NK-92 (cell line): ENCODE measurements around the gene CLCNKB.
"Not testable (repeated sequence)": the region's sequence is repeated elsewhere in the genome, so short reads cannot be mapped to it uniquely, and the experiment has no call there.

Experiments used
- DNase-seq: peaks from one replicate; lab custom pipeline; 2025; ENCODE audit not compliant: unreplicated experiment; lab: John Stamatoyannopoulos, UW

Gene CLCNKB

DNA sequence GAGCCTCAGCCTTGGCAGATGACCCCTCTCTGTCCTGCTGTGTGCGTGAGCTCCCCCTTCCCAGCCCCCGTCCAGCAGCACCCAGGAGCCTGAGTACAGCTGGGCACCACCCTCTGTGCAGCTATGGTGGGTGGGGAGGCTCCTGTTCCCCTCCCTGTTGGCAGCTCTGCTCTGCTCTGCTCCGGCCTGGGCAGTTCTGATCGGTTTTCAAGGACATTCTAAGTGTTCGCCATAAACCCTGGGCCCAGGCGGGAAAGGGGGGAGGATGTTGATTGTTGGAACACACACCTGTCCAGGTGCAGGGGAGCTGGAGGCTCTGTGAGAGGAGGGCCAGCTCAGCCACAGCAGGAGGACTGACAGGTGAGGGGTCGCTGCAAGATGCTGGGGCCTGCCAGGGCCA is at the start of gene CLCNKB:
Gene CLCNKB, plus strand, starts transcription at position 262 of the 400 bp plus-strand sequence. CDS start 711 bp downstream, outside the sequence.
- DNase-seq, result no peak

- DNase-seq, result no peak
Observed at GRCh38 chr1:15994081-15994480, 49.5 kb upstream of the CLCNKB start.

GRCh38 chr1:15994590-15995351 is 48.8 kb upstream of the CLCNKB start:
- DNase-seq, result no peak

DNA sequence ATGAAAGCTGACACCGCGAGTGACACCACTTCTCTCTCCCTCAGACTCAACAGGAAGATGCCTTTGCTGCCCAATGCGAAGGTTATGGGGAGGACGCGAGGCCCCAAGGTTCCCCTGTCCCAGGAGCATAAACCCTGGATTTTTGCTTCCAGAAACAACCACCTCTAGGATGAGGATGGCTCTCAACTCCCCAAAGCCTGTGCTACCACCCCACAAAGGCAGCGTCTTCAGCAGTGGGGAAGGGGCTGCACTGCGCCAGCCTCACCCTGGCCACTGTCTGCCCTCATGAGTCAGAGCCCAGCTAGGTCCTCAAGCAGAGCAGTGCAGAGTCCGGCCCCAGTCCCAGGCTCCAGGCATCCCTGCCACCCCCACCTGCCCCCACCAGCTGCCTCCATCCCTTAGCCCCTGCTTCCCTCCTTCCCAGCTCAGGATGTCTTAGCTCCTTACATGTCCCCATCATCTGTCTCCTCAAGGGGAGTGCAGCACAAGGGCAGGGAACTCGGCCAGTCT is 46.5 kb upstream of the CLCNKB start:
- no peak for DNase-seq

GRCh38 chr1:15997637-15998280 is 45.8 kb upstream of the CLCNKB start:
- no peak for DNase-seq

GRCh38 chr1:15998929-15999328 is 44.7 kb upstream of the CLCNKB start:
- no peak for DNase-seq

DNA sequence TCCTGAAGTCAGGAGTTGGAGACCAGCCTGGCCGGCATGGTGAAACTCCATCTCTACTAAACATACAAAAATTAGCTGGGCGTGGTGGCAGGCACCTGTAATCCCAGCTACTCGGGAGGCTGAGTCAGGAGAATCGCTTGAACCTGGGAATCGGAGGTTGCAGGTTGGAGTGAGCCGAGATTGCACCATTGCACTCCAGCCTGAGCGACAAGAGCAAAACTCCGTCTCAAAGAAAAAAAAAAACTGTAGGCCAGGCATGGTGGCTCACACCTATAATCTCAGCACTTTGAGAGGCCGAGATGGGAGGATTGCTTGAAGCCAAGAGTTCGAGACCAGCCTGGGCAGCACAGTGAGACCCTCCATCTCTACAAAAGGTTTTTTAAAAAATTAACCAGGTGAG is 42.3 kb upstream of the CLCNKB start:
- DNase-seq, result not testable (repeated sequence)

- DNase-seq, result no peak
Observed at GRCh38 chr1:16005597-16005996, 38.0 kb upstream of the CLCNKB start.

GRCh38 chr1:16006010-16006409 is 37.6 kb upstream of the CLCNKB start:
- DNase-seq, result no peak

DNA sequence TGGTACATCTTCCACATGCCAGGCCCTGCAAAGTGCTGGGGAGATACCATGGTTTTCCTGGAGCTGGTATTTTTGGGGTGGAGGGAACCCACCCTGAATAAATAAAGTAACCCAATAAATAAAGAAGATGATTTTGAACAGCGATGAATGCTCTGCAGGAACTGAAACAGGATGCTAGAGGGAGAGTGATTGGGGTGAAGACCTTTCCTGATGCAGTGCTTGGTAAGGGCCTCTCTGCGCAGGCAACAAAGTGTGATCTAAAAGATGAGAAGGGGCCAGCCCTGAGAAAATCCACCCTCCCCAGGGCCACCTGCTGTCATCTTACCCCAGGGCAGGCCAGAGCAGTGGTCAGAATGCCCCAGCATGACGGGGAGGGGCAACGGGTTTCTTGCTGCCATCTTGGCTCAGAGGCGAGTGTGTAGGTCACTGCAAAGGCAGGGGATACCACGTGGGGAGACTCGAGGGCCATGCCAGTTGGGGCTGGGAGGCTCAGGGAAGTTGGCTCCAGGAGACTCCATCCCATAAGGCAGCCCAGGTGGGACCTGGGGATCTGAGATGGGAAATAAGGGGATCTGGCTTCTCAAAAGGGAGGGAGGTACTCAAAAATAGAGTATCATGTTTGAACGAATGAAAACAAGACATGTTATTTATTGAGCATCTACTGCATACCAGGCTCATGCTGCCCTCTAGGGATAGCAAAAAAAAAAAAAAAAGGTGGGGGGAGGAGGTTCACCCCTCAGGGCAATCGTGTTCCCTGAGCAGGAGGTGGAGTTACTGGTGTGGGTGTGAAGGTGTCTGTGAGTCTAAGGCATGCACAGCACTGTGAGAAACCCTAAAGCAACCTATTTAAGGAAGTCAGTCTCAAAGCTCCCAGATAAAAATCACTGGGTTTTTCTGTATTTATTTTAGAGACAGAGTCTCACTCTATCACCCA is 36.8 kb upstream of the CLCNKB start:
- no peak for DNase-seq

DNA sequence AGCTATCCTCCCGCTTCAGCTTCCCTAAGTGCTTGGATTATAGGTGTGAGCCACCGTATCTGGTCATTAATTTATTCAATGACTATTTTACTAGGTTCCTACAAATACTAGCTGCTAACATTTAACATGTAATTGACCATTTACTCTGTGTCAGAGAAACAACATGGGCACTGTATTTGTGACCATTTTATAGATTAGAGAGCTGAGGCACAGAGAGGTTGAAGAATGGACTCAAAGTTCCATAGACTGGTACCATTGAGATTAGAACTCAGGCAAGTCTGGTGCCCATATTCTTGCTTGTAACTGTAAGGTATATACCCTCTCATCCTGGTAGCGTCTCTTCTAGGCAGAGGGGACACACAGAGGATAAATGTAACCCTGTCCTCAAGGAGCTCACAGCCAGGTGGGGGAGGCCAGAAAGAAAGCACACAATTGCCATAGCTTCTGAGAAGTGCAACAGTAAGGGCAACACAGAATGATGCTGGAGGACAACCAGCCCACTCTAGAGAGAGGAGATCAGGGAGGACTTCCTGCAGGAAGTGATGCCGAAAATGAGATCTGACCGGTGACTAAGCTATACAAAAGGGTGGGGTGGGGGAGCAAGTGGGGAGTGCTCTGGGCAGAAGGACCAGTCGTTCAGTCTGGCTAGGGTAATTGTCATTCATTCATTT is 35.8 kb upstream of the CLCNKB start:
- no peak for DNase-seq

DNA sequence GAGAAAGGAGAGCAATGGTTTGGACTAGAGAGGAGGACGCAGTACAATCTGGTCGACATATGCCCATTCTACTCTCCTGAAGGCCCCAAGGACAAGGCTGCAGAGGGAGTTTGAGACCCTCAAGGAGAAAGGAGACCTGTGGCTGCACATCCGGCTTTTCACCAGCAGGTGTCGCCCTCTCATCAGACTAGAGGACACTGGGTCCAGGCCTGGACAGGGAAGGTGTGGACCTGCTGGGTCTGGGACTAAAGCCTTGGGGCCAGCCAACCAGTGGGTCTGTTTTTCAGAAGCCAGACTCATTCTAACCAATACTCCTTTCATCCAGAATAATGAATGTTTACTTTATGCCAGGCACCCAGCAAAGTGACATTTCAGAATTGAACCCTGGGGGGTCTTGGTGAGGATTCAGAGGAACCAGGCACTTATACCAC is 34.5 kb upstream of the CLCNKB start:
- DNase-seq, result no peak

DNA sequence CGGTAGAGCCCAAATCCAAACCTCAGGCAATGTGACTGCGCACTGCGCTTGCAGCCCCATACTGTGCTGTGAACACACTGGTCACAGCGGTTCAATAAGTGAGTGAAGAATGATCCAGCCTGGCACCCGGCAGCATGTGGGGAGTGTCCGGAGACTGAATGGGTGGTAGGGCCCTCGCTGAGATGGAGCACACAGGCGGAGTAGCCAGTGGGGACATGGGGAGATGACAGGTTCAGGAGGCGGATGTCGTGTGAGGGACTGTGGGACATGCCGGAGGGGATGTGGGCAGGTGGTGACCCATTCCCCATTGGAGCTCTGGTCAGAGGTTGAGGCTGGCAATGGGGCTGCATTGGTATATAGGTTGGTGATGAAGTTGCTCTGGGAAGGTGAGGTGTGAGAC is 33.9 kb upstream of the CLCNKB start:
- no peak for DNase-seq

DNA sequence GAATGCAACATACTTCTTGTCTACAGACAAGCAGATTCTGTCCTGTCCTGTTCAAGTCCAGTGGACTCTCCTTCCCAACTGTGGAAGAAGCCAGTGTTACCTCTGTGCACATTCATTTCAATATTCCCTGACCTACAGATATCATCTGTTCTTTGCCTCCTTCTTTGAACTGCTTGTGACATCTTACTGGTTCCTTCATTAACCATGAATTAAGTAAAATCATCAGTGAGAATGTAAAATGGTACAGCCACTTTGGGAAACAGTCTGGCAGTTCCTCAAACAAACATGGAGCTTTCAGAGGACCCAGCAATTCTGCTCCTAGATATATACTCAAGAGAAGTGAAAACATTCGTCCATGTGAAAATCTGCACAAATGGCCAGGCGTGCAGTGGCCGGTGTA is 32.7 kb upstream of the CLCNKB start:
- no peak for DNase-seq

DNA sequence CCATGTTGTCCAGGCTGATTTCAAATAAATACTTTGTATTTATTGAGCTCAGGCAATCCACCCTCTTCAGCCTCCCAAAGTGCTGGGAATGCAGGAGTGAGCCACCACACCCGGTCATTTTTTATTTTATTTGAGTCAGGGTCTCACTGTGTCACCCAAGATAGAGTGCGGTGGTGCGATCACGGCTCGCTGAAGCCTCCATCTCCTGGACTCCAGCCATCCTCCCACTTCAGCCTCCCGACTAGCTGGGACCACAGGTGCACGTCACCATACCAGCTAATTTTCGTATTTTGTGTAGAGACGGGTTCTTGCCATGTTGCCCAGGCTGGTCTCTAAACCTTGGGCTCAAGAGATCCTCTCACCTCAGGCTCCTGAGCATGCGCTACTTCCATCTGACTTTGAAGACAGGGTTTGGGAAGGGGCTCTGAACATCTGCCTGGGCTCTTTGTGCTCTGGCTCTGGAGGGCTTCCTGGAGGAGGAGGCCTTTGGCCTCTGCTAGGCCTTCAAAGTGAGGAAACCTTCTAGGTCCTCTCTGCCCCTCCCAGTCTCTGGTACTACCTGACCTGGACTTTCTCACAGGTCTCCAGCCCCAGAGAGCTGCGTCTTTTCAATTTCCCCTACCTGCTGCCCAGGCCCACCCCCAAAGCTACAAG is 31.5 kb upstream of the CLCNKB start:
- DNase-seq, result no peak

GRCh38 chr1:16012590-16013219 is 30.9 kb upstream of the CLCNKB start:
- no peak for DNase-seq

- DNase-seq, result no peak
Observed at GRCh38 chr1:16013220-16013907, 30.2 kb upstream of the CLCNKB start.

- DNase-seq, result no peak
Observed at GRCh38 chr1:16013908-16014258, 29.7 kb upstream of the CLCNKB start.
